GM12878 (cell line): Measurements from ENCODE around the gene CENPF. TPM values are rescaled to one million over a fixed set of nuclear protein-coding genes. Genes with fewer than 3 reads are reported as not detected.

Experiments
- ATAC-seq: fragments of 200-7000 bp; cut with Tn5 transposase; 3 replicates; pipeline ENCODE4 v1.9.1; 2020; ENCODE audit warnings: mild to moderate bottlenecking, moderate library complexity
- BruUV-seq: library from RNA; stranded (reverse); fragments of 400-500 nt; replicated peaks from 2 replicates; lab custom pipeline; 2021; lab: Mats Ljungman, UMichigan
- CTCF ChIA-PET: fragments of 300-600 bp; sonication (Branson Sonifier 250); formaldehyde crosslinking; extraction: SDS; loops from one replicate; lab custom pipeline; 2021; ENCODE audit warnings: inconsistent platforms; lab: Yijun Ruan, JAX
- POLR2A ChIA-PET: fragments of 350-600 bp; formaldehyde crosslinking; extraction: SDS; loops from one replicate; lab custom pipeline; 2021; ENCODE audit warnings: inconsistent platforms; lab: Charles Lee
- RAD21 ChIA-PET: fragments of 300-600 bp; sonication (Branson Sonifier 250); formaldehyde crosslinking; loops from one replicate; lab custom pipeline; 2023; ENCODE audit warnings: antibody characterized with exemption; ENCODE audit not compliant: unreplicated experiment; lab: Charles Lee
- SMC1A ChIA-PET: fragments of 300-600 bp; sonication (Branson Sonifier 250); formaldehyde crosslinking; loops from one replicate; lab custom pipeline; 2023; ENCODE audit not compliant: unreplicated experiment, uncharacterized antibody; lab: Charles Lee
- DNase-seq: peaks from one replicate; pipeline ENCODE4 v3.0.0-alpha.2; 2011; ENCODE audit warnings: low read depth, low spot score
- FAIRE-seq: peaks from 3 replicates; lab custom pipeline; 2011; peaks lifted over from hg19 to GRCh38; lab: Jason Lieb, UNC
- H2AFZ ChIP-seq: 2 replicates; pipeline ENCODE4 v1.6.0; 2011; ENCODE audit warnings: low read depth, low read length, control low read depth; ENCODE audit not compliant: control insufficient read depth
- H3K27ac ChIP-seq: 2 replicates; pipeline ENCODE4 v1.5.1; 2011; ENCODE audit warnings: control low read depth; ENCODE audit not compliant: control insufficient read depth, insufficient read depth
- H3K27me3 ChIP-seq, 2 experiments: replicated peaks in 1 of 2; 2 replicates each; pipeline versions ENCODE4 v1.6.0 to v1.6.1; 2011; ENCODE audit warnings: low read length in 1 of 2; ENCODE audit not compliant: control insufficient read depth in 2 of 2, insufficient read depth in 2 of 2
- H3K36me3 ChIP-seq, 2 experiments: 2 replicates each; pipeline ENCODE4 v1.5.1; 2011; ENCODE audit warnings: low read length in 1 of 2; ENCODE audit not compliant: control insufficient read depth in 2 of 2, insufficient read depth in 2 of 2
- H3K4me1 ChIP-seq: 2 replicates; pipeline ENCODE4 v1.6.1; 2011; ENCODE audit warnings: mild to moderate bottlenecking, low read length, moderate library complexity, mixed read lengths; ENCODE audit not compliant: control insufficient read depth, insufficient read depth
- H3K4me2 ChIP-seq: 2 replicates; pipeline ENCODE4 v1.6.0; 2011; ENCODE audit warnings: control low read depth; ENCODE audit not compliant: control insufficient read depth, insufficient read depth
- H3K4me3 ChIP-seq: fragments of 200-600 bp; sonication (generic); 2 replicates; pipeline ENCODE4 v1.5.1; 2016
- H3K79me2 ChIP-seq: 2 replicates; pipeline ENCODE4 v1.6.0; 2011; ENCODE audit warnings: low read length; ENCODE audit not compliant: control insufficient read depth, insufficient read depth
- H3K9ac ChIP-seq: 2 replicates; pipeline ENCODE4 v1.8.0; 2011; ENCODE audit warnings: low read length, control low read depth, mixed read lengths; ENCODE audit not compliant: control insufficient read depth, insufficient read depth
- H3K9me3 ChIP-seq: replicated peaks from 3 replicates; pipeline ENCODE4 v1.5.1; 2011; ENCODE audit warnings: mild to moderate bottlenecking, low read length; ENCODE audit not compliant: control insufficient read depth, insufficient read depth
- H4K20me1 ChIP-seq: 2 replicates; pipeline ENCODE4 v1.6.0; 2011; ENCODE audit not compliant: control insufficient read depth, insufficient read depth
- BHLHE40 ChIP-seq, 2 experiments: fragments of 450-650 bp in 1 of 2; IDR thresholded peaks; 2 replicates each; pipeline ENCODE4 v1.6.1; 2011 to 2017; ENCODE audit warnings: low read depth in 2 of 2, borderline replicate concordance in 1 of 2, improper control_type of control experiment in 1 of 2, low read length in 1 of 2, mild to moderate bottlenecking in 1 of 2
- BMI1 ChIP-seq: fragments of 450-650 bp; IDR thresholded peaks from 2 replicates; pipeline ENCODE4 v1.6.1; 2016; ENCODE audit warnings: mild to moderate bottlenecking, moderate library complexity, borderline replicate concordance
- CBFB ChIP-seq: IDR thresholded peaks from 2 replicates; pipeline ENCODE4 v1.6.1; 2016; ENCODE audit warnings: antibody characterized with exemption, low read depth
- CHD1 ChIP-seq: IDR thresholded peaks from 2 replicates; pipeline ENCODE4 v1.6.1; 2012; ENCODE audit warnings: low read depth, low read length, improper control_type of control experiment
- CREM ChIP-seq: IDR thresholded peaks from 2 replicates; pipeline ENCODE4 v1.6.1; 2014; ENCODE audit warnings: antibody characterized with exemption, low read depth
- DPF2 ChIP-seq: fragments of 450-650 bp; IDR thresholded peaks from 2 replicates; pipeline ENCODE4 v1.6.1; 2017; ENCODE audit warnings: mild to moderate bottlenecking
- EED ChIP-seq: sonication (generic); IDR thresholded peaks from 2 replicates; pipeline ENCODE4 v1.6.1; 2016; ENCODE audit warnings: antibody characterized with exemption, low read depth
- FOXM1 ChIP-seq: IDR thresholded peaks from 2 replicates; pipeline ENCODE4 v1.6.1; 2012; ENCODE audit warnings: low read depth, mild to moderate bottlenecking, inconsistent platforms, low read length, moderate library complexity
- HDGF ChIP-seq: fragments of 450-650 bp; IDR thresholded peaks from 2 replicates; pipeline ENCODE4 v1.6.1; 2016; ENCODE audit warnings: antibody characterized with exemption
- JUND ChIP-seq: IDR thresholded peaks from 2 replicates; pipeline ENCODE4 v1.6.1; 2012; ENCODE audit warnings: low read depth, mild to moderate bottlenecking, low read length, improper control_type of control experiment, moderate library complexity
- MTA3 ChIP-seq: IDR thresholded peaks from 2 replicates; pipeline ENCODE4 v1.6.1; 2012; ENCODE audit warnings: low read length, inconsistent platforms, borderline replicate concordance
- NFIC ChIP-seq: IDR thresholded peaks from 2 replicates; pipeline ENCODE4 v1.6.1; 2012; ENCODE audit warnings: low read depth, mild to moderate bottlenecking, inconsistent platforms, low read length, moderate library complexity
- POLR2AphosphoS5 ChIP-seq: IDR thresholded peaks from 2 replicates; pipeline ENCODE4 v1.6.1; 2011; ENCODE audit warnings: mild to moderate bottlenecking, low read length, inconsistent platforms
- RBBP5 ChIP-seq: fragments of 200-600 bp; sonication (generic); conservative IDR thresholded peaks from 2 replicates; pipeline ENCODE4 v1.6.1; 2016
- RELA ChIP-seq: fragments of 450-650 bp; IDR thresholded peaks from 2 replicates; pipeline ENCODE4 v1.8.0; 2014; ENCODE audit warnings: borderline replicate concordance; ENCODE audit not compliant: partially characterized antibody
- SMAD1 ChIP-seq: fragments of 450-650 bp; IDR thresholded peaks from 2 replicates; pipeline ENCODE4 v1.6.1; 2018; ENCODE audit warnings: mild to moderate bottlenecking, low read depth; ENCODE audit not compliant: partially characterized antibody
- SPI1 ChIP-seq: IDR thresholded peaks from 2 replicates; pipeline ENCODE4 v1.6.1; 2011; ENCODE audit warnings: low read depth, mild to moderate bottlenecking, low read length, moderate library complexity, borderline replicate concordance; ENCODE audit not compliant: insufficient read depth
- ZNF384 ChIP-seq: IDR thresholded peaks from 2 replicates; pipeline ENCODE4 v1.6.1; 2012; ENCODE audit warnings: low read depth, mild to moderate bottlenecking, low read length, improper control_type of control experiment, borderline replicate concordance
- ZNF622 ChIP-seq: fragments of 450-650 bp; IDR thresholded peaks from 2 replicates; pipeline ENCODE4 v1.6.1; 2017; ENCODE audit warnings: mild to moderate bottlenecking, inconsistent platforms
- ZZZ3 ChIP-seq: IDR thresholded peaks from 2 replicates; pipeline ENCODE4 v1.6.1; 2011; ENCODE audit warnings: low read depth; ENCODE audit not compliant: control insufficient read depth, insufficient read length
- WGBS: methylation state at CpG from one replicate; pipeline ENCODE4 v1.1.6; 2016; ENCODE audit warnings: low lambda C conversion rate; ENCODE audit not compliant: insufficient replicate concordance, insufficient coverage; ENCODE audit errors: missing lambda C conversion rate; 5-methylcytosine and 5-hydroxymethylcytosine counted together
- in situ Hi-C: fragments of 300-500 bp; cut with MboI; formaldehyde crosslinking; loops from 9 replicates; pipeline ENCODE4 v1.14.3; 2018; ENCODE audit warnings: mixed read lengths
- intact Hi-C: fragments of 100-400 bp; cut with micrococcal nuclease; formaldehyde crosslinking; loops from one replicate; pipeline ENCODE4 v1.14.2; 2022; ENCODE audit not compliant: unreplicated experiment
- polyA plus RNA-seq, 11 experiments: library from polyadenylated mRNA; depleted of rRNA in 4 of 11; unstranded in 6 of 11; stranded (reverse) in 5 of 11; fragments of >200 nt; fragmentation: Nextera tagmentation in 4 of 11; fragmentation: Illumina TruSeq in 1 of 11; extraction: Ambion mirVana in 4 of 11; extraction: Trizol in 1 of 11; gene quantifications; 1 replicate in 1 of 11; 2 replicates in 10 of 11; pipeline versions ENCODE4 v1.2.1 to v1.2.3, GENCODE V29; 2011 to 2016; ENCODE audit warnings: inconsistent platforms in 2 of 11, missing spikeins in 2 of 11, low read depth in 1 of 11
- total RNA-seq, 4 experiments: library from RNA; depleted of rRNA in 3 of 4; stranded (reverse); fragments of >200 nt in 3 of 4; fragmentation: Illumina TruSeq in 1 of 4; extraction: Trizol in 1 of 4; gene quantifications; 2 replicates each; pipeline versions ENCODE4 v1.2.1 to v1.2.3, GENCODE V29; 2013 to 2021

CENPF gene
- total and polyA plus RNA-seq, 10 of the 15 experiments (the other 5 are each of a cell fraction or from before 2014, with no cell fraction given) = 26.0 to 132 (median 70.5) TPM

- ChIA-PET CTCF (interaction anchor here (0.7 to 1.4 kb wide), 2 partner anchors 23 to 215 kb away, joined by 3 to 7 read pairs; no protein-coding TSS in a partner anchor), RAD21 (interaction anchor here (0.9 kb wide), 1 partner anchor 24 kb away, joined by 3 read pairs; no protein-coding TSS in a partner anchor), SMC1A (interaction anchor here (0.6 to 2.1 kb wide), 9 partner anchors 11 to 317 kb away, joined by 3 to 9 read pairs (median 3); no protein-coding TSS in a partner anchor), POLR2A (interaction anchor here (1.7 kb wide), 1 partner anchor 9 kb away, joined by 5 read pairs; no protein-coding TSS in a partner anchor)
- BruUV-seq = no TSS peak
- Histone ChIP-seq H3K4me2 (peak overlapping the region; percentile 77), H3K79me2 (peaks cover 25% of the 10 kb centered on the region), H3K27me3 (no peaks in the 10 kb centered on the region), H4K20me1 (no peaks in the 10 kb centered on the region), H3K9me3 (no peaks in the 10 kb centered on the region; the same call in 2 of the 3 replicates), H3K4me3 (peak overlapping the region; percentile 79), H3K4me1 (no peaks in the 10 kb centered on the region), H3K27ac (peak overlapping the region; percentile 85), H3K36me3 (peaks cover 0 to 2% of the 10 kb centered on the region in 2 experiments; a peak in 1 of 4 replicates), H3K9ac (peak overlapping the region; percentile 92), H2AFZ (peak overlapping the region; percentile 85)
- WGBS = 1% methylated on average over 11 of the region's 11 CpGs
- peak; percentile 47 for ATAC-seq
- TF ChIP-seq POLR2AphosphoS5 = no peak
- TF ChIP-seq SPI1 = 0 out of 2 replicates have a peak, but pooled peaks have one; percentile 6
- in situ Hi-C loops (no loop called here), intact Hi-C loops (no loop called here)
- DNase-seq = no peak
- FAIRE-seq = no peak
These were observed 841 bp downstream of the CENPF start for GRCh38 chr1:214603819-214604252.

- Histone ChIP-seq H4K20me1 (no peaks in the 10 kb centered on the region), H3K27me3 (no peaks in the 10 kb centered on the region), H3K9me3 (no peaks in the 10 kb centered on the region; the same call in 2 of the 3 replicates), H2AFZ (peak overlapping the region; percentile 85; the same call in 1 of the 2 replicates), H3K36me3 (peaks cover 0 to 2% of the 10 kb centered on the region in 2 experiments; a peak in 1 of 4 replicates), H3K4me3 (peak overlapping the region; percentile 79), H3K9ac (peak overlapping the region; percentile 92), H3K79me2 (peaks cover 28% of the 10 kb centered on the region), H3K4me1 (no peaks in the 10 kb centered on the region), H3K4me2 (peak overlapping the region; percentile 77), H3K27ac (0 out of 2 replicates have a peak overlapping the region, but pooled peaks have one; percentile 85)
- RAD21 ChIA-PET = interaction anchor here (0.9 to 1.6 kb wide), 3 partner anchors 23 to 272 kb away, joined by 3 to 5 read pairs (median 4); no protein-coding TSS in a partner anchor
- POLR2A ChIA-PET = interaction anchor here (1.2 to 1.7 kb wide), 2 partner anchors 9 to 23 kb away, joined by 3 to 5 read pairs; no protein-coding TSS in a partner anchor
- no peak for DNase-seq
- SMC1A ChIA-PET = interaction anchor here (0.6 to 2.1 kb wide), 12 partner anchors 11 to 274 kb away, joined by 3 to 9 read pairs (median 3); no protein-coding TSS in a partner anchor
- CTCF ChIA-PET = interaction anchor here (0.7 to 1.6 kb wide), 8 partner anchors 9 to 332 kb away, joined by 3 to 7 read pairs (median 3); no protein-coding TSS in a partner anchor
- intact Hi-C loops (no loop called here), in situ Hi-C loops (no loop called here)
- BruUV-seq = no TSS peak
- FAIRE-seq = no peak
- ATAC-seq = no peak
- TF ChIP-seq BHLHE40 (IDR thresholded peaks at IDR 0.05; ENCODE audit: borderline replicate concordance in 1 of 2, low read depth in 2 of 2, low read length in 1 of 2) (no peak), CBFB (no peak), SMAD1 (no peak), MTA3 (no peak), FOXM1 (no peak), CHD1 (no peak), BMI1 (no peak), DPF2 (no peak), RBBP5 (no peak), CREM (no peak), ZZZ3 (no peak), ZNF384 (no peak), RELA (no peak), NFIC (no peak), EED (no peak), HDGF (no peak), ZNF622 (no peak), JUND (no peak)
These were observed 1.5 kb downstream of the CENPF start for GRCh38 chr1:214604523-214604922.
